GM13977 (cell line): ENCODE data around the gene TFDP1.

Experiments
- DNase-seq: peaks from one replicate; pipeline ENCODE4 v3.0.0; 2012; ENCODE audit warnings: low spot score
- CTCF ChIP-seq: IDR thresholded peaks from 2 replicates; pipeline ENCODE4 v1.5.1; 2012; ENCODE audit warnings: mild to moderate bottlenecking, control low read depth; ENCODE audit not compliant: insufficient read depth; ENCODE audit errors: extremely low read depth, missing control alignments
- in situ Hi-C: fragments of 300-500 bp; cut with MboI; formaldehyde crosslinking; loops from one replicate; pipeline ENCODE4 v1.12.0; 2022; ENCODE audit warnings: low sequenced_read_pairs, low pct_unique_long_range_greater_than_20kb, mixed read lengths, inconsistent platforms; ENCODE audit not compliant: unreplicated experiment

TFDP1 gene

DNA sequence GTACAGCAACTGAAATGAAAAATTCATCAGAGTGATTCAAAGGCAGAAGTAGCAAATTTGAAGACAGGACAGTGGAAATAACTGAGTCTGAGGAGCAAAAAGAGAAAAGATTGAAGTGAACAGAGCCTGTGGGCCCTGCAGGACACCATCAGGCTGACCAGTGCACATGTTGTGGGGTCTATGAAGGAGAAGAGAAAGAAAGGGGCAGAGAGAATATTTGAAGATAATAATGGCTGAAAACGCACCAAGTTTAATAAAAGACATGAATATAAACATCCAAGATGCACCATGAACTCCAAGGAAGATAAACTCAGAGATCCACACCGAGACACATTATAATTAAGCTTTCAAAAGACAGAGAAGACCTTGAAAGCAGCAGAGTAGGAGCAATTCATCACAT, 58.0 kb downstream of the TFDP1 start:
- in situ Hi-C loops, result no loop called here
- no peak for TF ChIP-seq CTCF
- no peak for DNase-seq

- no peak for TF ChIP-seq CTCF
- in situ Hi-C loops, result no loop called here
- no peak for DNase-seq
Observed at GRCh38 chr13:113643593-113643992, 59.0 kb downstream of the TFDP1 start.

- TF ChIP-seq CTCF, result no peak
- in situ Hi-C loops, result no loop called here
- DNase-seq, result no peak
Observed at GRCh38 chr13:113644800-113645199, 60.2 kb downstream of the TFDP1 start.

GRCh38 chr13:113645329-113645728, 60.8 kb downstream of the TFDP1 start:
- no peak for TF ChIP-seq CTCF
- no peak for DNase-seq
- in situ Hi-C loops, result no loop called here

- in situ Hi-C loops, result no loop called here
- no peak for TF ChIP-seq CTCF
- DNase-seq, result no peak
Observed at GRCh38 chr13:113646376-113646775, 61.8 kb downstream of the TFDP1 start.

GRCh38 chr13:113646921-113647340, 62.4 kb downstream of the TFDP1 start:
- no peak for TF ChIP-seq CTCF
- DNase-seq, result no peak
- in situ Hi-C loops, result no loop called here
